HepG2 (cell line): ENCODE results near the gene TOP2A. TPM values are rescaled to one million over a fixed set of nuclear protein-coding genes. Genes with fewer than 3 reads are reported as not detected.
A peak's percentile ranks its signal among the peaks of the same experiment; 100 is the strongest.

ENCODE experiments used
- ARID5B ChIP-seq: IDR thresholded peaks from 2 replicates; pipeline ENCODE4 v1.4.0; 2020; ENCODE audit warnings: mild to moderate bottlenecking, missing genetic modification reagents
- CSRNP2 ChIP-seq: sonication (generic); formaldehyde crosslinking; conservative IDR thresholded peaks from 2 replicates; pipeline ENCODE4 v1.8.0; 2022; ENCODE audit warnings: low read depth, missing genetic modification reagents
- IRX3 ChIP-seq: sonication (generic); formaldehyde crosslinking; IDR thresholded peaks from 2 replicates; pipeline ENCODE4 v1.8.1; 2023; ENCODE audit warnings: mild to moderate bottlenecking, low read depth, missing genetic modification reagents, borderline replicate concordance
- JUND ChIP-seq: sonication (generic); formaldehyde crosslinking; IDR thresholded peaks from 2 replicates; pipeline ENCODE4 v1.8.0; 2022; ENCODE audit warnings: mild to moderate bottlenecking, missing genetic modification reagents
- TEAD3 ChIP-seq: optimal IDR thresholded peaks from 2 replicates; pipeline ENCODE3; 2016; ENCODE audit warnings: borderline replicate concordance
- TRAFD1 ChIP-seq: sonication (generic); formaldehyde crosslinking; IDR thresholded peaks from 2 replicates; pipeline ENCODE4 v1.5.1; 2020; ENCODE audit warnings: missing genetic modification reagents, mild to moderate bottlenecking, borderline replicate concordance
- ZFP36 ChIP-seq: fragments of 150-350 bp; IDR thresholded peaks from 2 replicates; pipeline ENCODE4 v1.6.1; 2018; ENCODE audit warnings: borderline replicate concordance, low read length, low read depth; ENCODE audit not compliant: partially characterized antibody
- ZMYM4 ChIP-seq: sonication (generic); formaldehyde crosslinking; IDR thresholded peaks from 2 replicates; pipeline ENCODE4 v1.8.1; 2023; ENCODE audit warnings: mild to moderate bottlenecking, missing genetic modification reagents
- ZNF281 ChIP-seq: sonication (generic); formaldehyde crosslinking; IDR thresholded peaks from 2 replicates; pipeline ENCODE4 v1.4.0; 2020; ENCODE audit warnings: missing genetic modification reagents, borderline replicate concordance
- polyA plus RNA-seq, 8 experiments: library from polyadenylated mRNA; depleted of rRNA in 3 of 8; stranded (reverse) in 7 of 8; unstranded in 1 of 8; fragments of >200 nt; fragmentation: Illumina TruSeq in 4 of 8; extraction: Trizol in 4 of 8; gene quantifications; 2 replicates each; pipeline versions ENCODE4 v1.2.1 to v1.2.3, GENCODE V29; 2011 to 2016; ENCODE audit warnings: low read depth in 4 of 8, missing spikeins in 1 of 8, mixed read lengths in 1 of 8; ENCODE audit not compliant: insufficient read depth in 1 of 8
- total RNA-seq, 5 experiments: library from RNA; depleted of rRNA; stranded (reverse); fragments of >200 nt; fragmentation: Illumina TruSeq; extraction: Trizol; gene quantifications; 2 replicates each; pipeline ENCODE4 v1.2.3, GENCODE V29; 2016; ENCODE audit warnings: low read depth in 1 of 5
- TF ChIP-seq, protein P1 (sequence below): sonication (generic); formaldehyde crosslinking; IDR thresholded peaks from 2 replicates; pipeline ENCODE4 v1.8.0; 2022; ENCODE audit warnings: mild to moderate bottlenecking, missing genetic modification reagents; ENCODE audit not compliant: insufficient replicate concordance
- TF ChIP-seq, protein P2 (sequence below): sonication (generic); formaldehyde crosslinking; IDR thresholded peaks from 2 replicates; pipeline ENCODE4 v1.5.0; 2020; ENCODE audit warnings: mild to moderate bottlenecking, missing genetic modification reagents, borderline replicate concordance
- TF ChIP-seq, protein P3 (sequence below): sonication (generic); formaldehyde crosslinking; IDR thresholded peaks from 2 replicates; pipeline ENCODE4 v1.8.0; 2022; ENCODE audit warnings: missing genetic modification reagents, low read depth, mild to moderate bottlenecking, borderline replicate concordance

TOP2A gene
- total and polyA plus RNA-seq, 2 of the 13 experiments (the other 11 are each of a cell fraction or from before 2014, with no cell fraction given), result 108 to 327 TPM

GRCh38 chr17:40358323-40359038 lies 59.2 kb downstream of the TOP2A start (continued):
- TF ChIP-seq, protein P1, sequence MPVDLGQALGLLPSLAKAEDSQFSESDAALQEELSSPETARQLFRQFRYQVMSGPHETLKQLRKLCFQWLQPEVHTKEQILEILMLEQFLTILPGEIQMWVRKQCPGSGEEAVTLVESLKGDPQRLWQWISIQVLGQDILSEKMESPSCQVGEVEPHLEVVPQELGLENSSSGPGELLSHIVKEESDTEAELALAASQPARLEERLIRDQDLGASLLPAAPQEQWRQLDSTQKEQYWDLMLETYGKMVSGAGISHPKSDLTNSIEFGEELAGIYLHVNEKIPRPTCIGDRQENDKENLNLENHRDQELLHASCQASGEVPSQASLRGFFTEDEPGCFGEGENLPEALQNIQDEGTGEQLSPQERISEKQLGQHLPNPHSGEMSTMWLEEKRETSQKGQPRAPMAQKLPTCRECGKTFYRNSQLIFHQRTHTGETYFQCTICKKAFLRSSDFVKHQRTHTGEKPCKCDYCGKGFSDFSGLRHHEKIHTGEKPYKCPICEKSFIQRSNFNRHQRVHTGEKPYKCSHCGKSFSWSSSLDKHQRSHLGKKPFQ (CRISPR knock-in tag), result no peak
- TF ChIP-seq ARID5B (CRISPR knock-in tag) (peak; percentile 24; the same call in 1 of the 2 replicates), ZFP36 (no peak), ZMYM4 (CRISPR knock-in tag) (peak; percentile 20; the same call in 1 of the 2 replicates), ZNF281 (CRISPR knock-in tag) (no peak), TRAFD1 (CRISPR knock-in tag) (no peak), JUND (CRISPR knock-in tag) (no peak), IRX3 (CRISPR knock-in tag) (no peak), TEAD3 (CRISPR knock-in tag) (peak; percentile 56), CSRNP2 (CRISPR knock-in tag) (no peak)
- TF ChIP-seq, protein P2, sequence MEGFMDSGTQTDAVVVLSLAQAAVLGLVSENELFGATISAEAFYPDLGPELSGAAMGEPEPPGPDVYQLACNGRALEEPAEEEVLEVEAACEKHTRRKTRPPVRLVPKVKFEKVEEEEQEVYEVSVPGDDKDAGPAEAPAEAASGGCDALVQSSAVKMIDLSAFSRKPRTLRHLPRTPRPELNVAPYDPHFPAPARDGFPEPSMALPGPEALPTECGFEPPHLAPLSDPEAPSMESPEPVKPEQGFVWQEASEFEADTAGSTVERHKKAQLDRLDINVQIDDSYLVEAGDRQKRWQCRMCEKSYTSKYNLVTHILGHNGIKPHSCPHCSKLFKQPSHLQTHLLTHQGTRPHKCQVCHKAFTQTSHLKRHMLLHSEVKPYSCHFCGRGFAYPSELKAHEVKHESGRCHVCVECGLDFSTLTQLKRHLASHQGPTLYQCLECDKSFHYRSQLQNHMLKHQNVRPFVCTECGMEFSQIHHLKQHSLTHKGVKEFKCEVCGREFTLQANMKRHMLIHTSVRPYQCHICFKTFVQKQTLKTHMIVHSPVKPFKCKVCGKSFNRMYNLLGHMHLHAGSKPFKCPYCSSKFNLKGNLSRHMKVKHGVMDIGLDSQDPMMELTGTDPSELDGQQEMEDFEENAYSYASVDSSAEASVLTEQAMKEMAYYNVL (CRISPR knock-in tag), result no peak
- TF ChIP-seq, protein P3, sequence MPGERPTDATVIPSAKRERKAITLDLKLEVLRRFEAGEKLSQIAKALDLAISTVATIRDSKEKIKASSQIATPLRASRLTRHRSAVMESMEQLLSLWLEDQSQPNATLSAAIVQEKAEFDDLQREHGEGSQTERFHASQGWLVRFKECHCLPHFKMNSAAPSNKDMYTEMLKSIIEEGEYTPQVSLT, result no peak
